Parathyroid adenoma (tissue), 2 donors: ENCODE measurements around the gene HOXA4.

Source experiments
- H2AFZ ChIP-seq: fragments of 300-600 bp; sonication (generic); one replicate; pipeline ENCODE4 v1.7.0; 2017; ENCODE audit warnings: antibody characterized with exemption, mild to moderate bottlenecking
- H3K27ac ChIP-seq: fragments of 300-600 bp; sonication (generic); one replicate; pipeline ENCODE4 v1.7.0; 2017
- H3K27me3 ChIP-seq: fragments of 300-600 bp; sonication (generic); one replicate; pipeline ENCODE4 v1.7.0; 2017; ENCODE audit warnings: low read length; ENCODE audit not compliant: control insufficient read depth, insufficient read depth
- H3K36me3 ChIP-seq: fragments of 300-600 bp; sonication (generic); one replicate; pipeline ENCODE4 v1.7.0; 2017; ENCODE audit warnings: low read length; ENCODE audit not compliant: control insufficient read depth, insufficient read depth
- H3K4me1 ChIP-seq: fragments of 300-600 bp; sonication (generic); one replicate; pipeline ENCODE4 v1.7.0; 2017; ENCODE audit warnings: control low read depth
- H3K4me2 ChIP-seq: fragments of 300-600 bp; sonication (generic); one replicate; pipeline ENCODE4 v1.7.0; 2017; ENCODE audit warnings: low read length
- H3K4me3 ChIP-seq: fragments of 300-600 bp; sonication (generic); one replicate; pipeline ENCODE4 v1.7.0; 2017; ENCODE audit warnings: low read depth, low read length
- H3K79me2 ChIP-seq: fragments of 300-600 bp; sonication (generic); one replicate; pipeline ENCODE4 v1.7.0; 2017; ENCODE audit warnings: control low read depth
- H3K9ac ChIP-seq: fragments of 300-600 bp; sonication (generic); one replicate; pipeline ENCODE4 v1.7.0; 2017; ENCODE audit warnings: mild to moderate bottlenecking
- H3K9me3 ChIP-seq: fragments of 300-600 bp; sonication (generic); one replicate; pipeline ENCODE4 v1.7.0; 2017; ENCODE audit warnings: low read length; ENCODE audit not compliant: control insufficient read depth
- TF ChIP-seq, protein P1 (sequence below): fragments of 300-600 bp; sonication (generic); IDR thresholded peaks from one replicate; pipeline ENCODE4 v1.7.0; 2017; ENCODE audit warnings: antibody characterized with exemption, mild to moderate bottlenecking
- donor health status: primary hyperparathyroidism.

HOXA4 gene

DNA sequence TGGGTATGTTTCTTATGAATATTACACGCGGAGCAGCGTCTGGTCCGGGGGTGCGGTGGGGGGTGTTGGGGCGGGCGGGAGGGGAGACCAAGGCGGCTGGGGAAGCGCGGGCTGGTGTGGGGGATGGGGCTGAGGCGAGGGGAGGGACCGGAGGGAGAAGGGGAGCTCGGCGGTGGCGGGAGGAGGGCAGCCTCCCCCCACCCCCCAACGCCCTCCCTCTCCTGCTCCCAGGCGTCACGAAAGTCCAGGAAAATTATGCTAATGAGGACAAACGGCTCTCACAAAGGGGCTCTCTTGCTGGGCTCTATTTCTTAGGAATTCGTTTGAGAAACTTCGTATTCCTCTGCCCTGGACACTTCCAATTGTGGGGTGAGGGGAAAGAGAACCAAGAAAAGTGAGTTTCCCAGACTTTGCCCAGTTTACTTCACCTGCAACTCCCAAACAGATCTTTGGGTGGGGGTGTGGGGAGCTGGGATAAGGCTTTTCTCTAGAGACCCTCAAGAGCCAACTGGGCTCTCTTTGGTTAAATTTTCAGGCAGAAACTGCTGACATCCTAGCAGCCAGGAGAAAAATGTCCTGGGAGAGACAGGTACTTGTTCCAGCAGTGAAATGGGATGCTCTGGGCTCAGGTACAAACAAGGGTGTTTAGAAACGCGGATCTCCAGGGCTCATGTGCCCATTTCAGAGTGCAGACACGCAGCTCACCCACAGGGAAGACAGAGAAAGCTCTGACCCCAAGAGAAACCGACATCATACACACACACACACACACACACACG is 16.4 kb downstream of the HOXA4 start:
- no peaks in the 10 kb centered on the region for H3K79me2 ChIP-seq
- no peaks in the 10 kb centered on the region for H3K36me3 ChIP-seq
- no peaks in the 10 kb centered on the region for H3K9me3 ChIP-seq
- H3K4me3 ChIP-seq, result peak overlapping the region; percentile 61
- no peaks in the 10 kb centered on the region for H3K27me3 ChIP-seq
- no peak overlapping the region for H2AFZ ChIP-seq
- no peaks in the 10 kb centered on the region for H3K4me1 ChIP-seq
- TF ChIP-seq, protein P1, sequence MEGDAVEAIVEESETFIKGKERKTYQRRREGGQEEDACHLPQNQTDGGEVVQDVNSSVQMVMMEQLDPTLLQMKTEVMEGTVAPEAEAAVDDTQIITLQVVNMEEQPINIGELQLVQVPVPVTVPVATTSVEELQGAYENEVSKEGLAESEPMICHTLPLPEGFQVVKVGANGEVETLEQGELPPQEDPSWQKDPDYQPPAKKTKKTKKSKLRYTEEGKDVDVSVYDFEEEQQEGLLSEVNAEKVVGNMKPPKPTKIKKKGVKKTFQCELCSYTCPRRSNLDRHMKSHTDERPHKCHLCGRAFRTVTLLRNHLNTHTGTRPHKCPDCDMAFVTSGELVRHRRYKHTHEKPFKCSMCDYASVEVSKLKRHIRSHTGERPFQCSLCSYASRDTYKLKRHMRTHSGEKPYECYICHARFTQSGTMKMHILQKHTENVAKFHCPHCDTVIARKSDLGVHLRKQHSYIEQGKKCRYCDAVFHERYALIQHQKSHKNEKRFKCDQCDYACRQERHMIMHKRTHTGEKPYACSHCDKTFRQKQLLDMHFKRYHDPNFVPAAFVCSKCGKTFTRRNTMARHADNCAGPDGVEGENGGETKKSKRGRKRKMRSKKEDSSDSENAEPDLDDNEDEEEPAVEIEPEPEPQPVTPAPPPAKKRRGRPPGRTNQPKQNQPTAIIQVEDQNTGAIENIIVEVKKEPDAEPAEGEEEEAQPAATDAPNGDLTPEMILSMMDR, result no peak
- peak overlapping the region; percentile 54 for H3K4me2 ChIP-seq
- no peak overlapping the region for H3K9ac ChIP-seq
- H3K27ac ChIP-seq, result peak overlapping the region; percentile 60

DNA sequence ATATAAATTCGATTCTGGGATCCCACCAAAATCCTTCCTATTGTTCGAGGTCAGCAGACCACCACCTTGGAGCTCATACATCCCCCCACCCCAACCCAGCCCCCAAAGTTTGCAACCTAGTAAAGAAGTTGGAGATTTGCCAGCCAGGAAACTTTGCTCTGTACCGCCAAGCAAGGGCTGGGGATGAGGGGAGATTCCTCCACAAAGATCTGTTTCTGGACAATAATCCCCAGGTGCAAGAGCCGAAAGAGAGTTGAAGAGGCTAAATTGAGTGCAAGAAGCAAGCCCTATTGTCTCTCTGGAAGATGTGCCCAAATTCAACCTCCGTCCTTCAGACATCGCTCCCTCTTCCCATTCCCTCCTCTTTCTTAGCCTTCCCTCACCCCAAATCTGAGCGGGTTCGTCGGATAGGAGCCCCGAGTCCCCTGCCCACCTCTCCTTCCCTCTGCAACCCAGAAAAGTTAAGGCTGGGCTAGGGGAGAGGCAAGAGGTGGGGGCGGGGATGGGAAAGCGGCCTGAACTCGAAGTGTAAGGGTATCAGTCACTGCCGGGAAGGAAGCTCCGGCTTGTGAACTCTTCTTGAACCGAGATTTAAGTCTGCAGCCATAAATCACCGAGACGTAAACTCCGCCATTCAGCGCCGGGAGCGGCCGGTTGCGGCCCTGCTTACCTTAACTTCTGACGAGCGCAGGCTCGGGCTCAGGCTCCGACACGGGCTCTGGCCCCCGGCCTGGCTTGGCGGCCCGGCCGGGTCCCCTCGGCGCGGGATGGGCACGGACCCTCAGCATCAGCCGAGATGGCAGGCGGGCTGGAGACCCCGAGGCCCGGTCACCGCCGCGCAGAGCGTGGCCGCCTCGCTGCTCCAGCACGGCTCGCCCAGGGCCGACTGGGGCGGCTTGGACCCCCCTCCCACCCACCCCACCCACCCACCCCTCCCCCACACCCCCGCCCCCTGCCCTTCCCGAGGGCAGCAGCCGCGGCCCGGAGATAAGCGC is 17.3 kb downstream of the HOXA4 start:
- Histone ChIP-seq H3K36me3 (no peaks in the 10 kb centered on the region), H3K27me3 (no peaks in the 10 kb centered on the region), H3K4me1 (no peaks in the 10 kb centered on the region), H3K9ac (no peak overlapping the region), H3K4me2 (peak overlapping the region; percentile 86), H2AFZ (peak overlapping the region; percentile 2), H3K27ac (peak overlapping the region; percentile 55), H3K9me3 (no peaks in the 10 kb centered on the region), H3K4me3 (peak overlapping the region; percentile 97), H3K79me2 (no peaks in the 10 kb centered on the region)
- TF ChIP-seq, protein P1, result no peak

DNA sequence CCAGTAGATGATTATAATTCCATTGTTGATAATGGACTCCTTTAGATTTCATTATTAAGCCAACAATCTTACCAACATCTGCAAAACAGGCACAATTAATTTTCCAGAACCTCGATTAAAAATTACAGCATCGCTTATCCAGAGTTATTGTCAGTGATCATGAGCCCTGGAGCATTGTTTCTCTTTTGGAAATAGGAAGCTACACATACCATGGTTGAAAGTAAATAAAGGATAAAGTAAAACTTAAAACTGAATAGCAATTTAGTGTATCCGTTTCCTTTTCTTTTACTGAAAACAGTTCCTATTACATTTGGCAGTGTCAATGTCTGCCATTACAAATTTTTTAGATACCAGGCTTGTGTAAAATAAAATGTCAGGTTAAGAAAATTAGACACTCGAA is 18.2 kb downstream of the HOXA4 start:
- Histone ChIP-seq H2AFZ (no peak overlapping the region), H3K27ac (peak overlapping the region; percentile 24), H3K4me3 (peak overlapping the region; percentile 97), H3K79me2 (no peaks in the 10 kb centered on the region), H3K36me3 (no peaks in the 10 kb centered on the region), H3K27me3 (no peaks in the 10 kb centered on the region), H3K4me2 (peak overlapping the region; percentile 86), H3K9ac (no peak overlapping the region), H3K4me1 (no peaks in the 10 kb centered on the region), H3K9me3 (no peaks in the 10 kb centered on the region)
- TF ChIP-seq, protein P1, result no peak

DNA sequence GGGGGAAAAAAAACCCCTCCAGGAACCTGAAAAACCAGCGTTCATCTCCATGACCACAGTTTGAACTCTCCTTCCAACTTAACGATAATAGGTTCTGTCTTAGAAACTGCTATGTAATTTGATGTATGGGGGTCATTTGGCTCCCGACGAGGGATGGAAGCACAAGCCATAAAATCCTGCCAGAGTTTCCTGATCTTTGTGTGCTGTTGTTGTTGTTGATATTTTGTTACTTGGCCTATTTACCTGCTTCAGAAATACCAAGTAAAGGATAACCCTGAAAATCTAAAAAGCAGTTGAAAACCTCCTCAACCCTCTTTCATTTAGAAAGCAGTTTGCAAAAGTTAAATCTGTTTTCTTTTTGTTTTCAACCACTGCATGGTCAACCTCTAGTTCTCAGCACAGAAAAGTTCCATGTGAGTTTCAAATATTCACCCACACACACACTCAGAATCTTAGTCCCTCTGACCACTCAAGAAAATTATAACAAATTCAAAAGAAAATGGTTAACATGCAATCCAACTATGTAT is 18.7 kb downstream of the HOXA4 start:
- TF ChIP-seq, protein P1, result no peak
- Histone ChIP-seq H3K27ac (peak overlapping the region; percentile 24), H3K9ac (no peak overlapping the region)

More for the DNA sequence above, 18.7 kb downstream of the HOXA4 start:
- no peaks in the 10 kb centered on the region for H3K27me3 ChIP-seq
- peak overlapping the region; percentile 86 for H3K4me2 ChIP-seq
- no peaks in the 10 kb centered on the region for H3K9me3 ChIP-seq
- no peak overlapping the region for H2AFZ ChIP-seq
- no peaks in the 10 kb centered on the region for H3K79me2 ChIP-seq
- H3K4me1 ChIP-seq, result no peaks in the 10 kb centered on the region
- peak overlapping the region; percentile 97 for H3K4me3 ChIP-seq
- H3K36me3 ChIP-seq, result no peaks in the 10 kb centered on the region
